Skeletal muscle satellite cell (primary cell): ENCODE measurements around the gene ERI3.

Experiments
- H3K27me3 ChIP-seq: 2 replicates; pipeline ENCODE4 v1.7.0; 2013; ENCODE audit warnings: low read length; ENCODE audit not compliant: control insufficient read depth, insufficient read depth
- H3K36me3 ChIP-seq: 2 replicates; pipeline ENCODE4 v1.7.0; 2013; ENCODE audit warnings: mild to moderate bottlenecking, control low read depth, low read length; ENCODE audit not compliant: insufficient read depth
- H3K4me1 ChIP-seq: 2 replicates; pipeline ENCODE4 v1.7.0; 2013; ENCODE audit warnings: low read length; ENCODE audit not compliant: control insufficient read depth, insufficient read depth
- H3K4me2 ChIP-seq: 2 replicates; pipeline ENCODE4 v1.7.0; 2013; ENCODE audit warnings: mild to moderate bottlenecking, low read length
- H3K4me3 ChIP-seq: 2 replicates; pipeline ENCODE4 v1.7.0; 2013; ENCODE audit warnings: low read length
- H3K9ac ChIP-seq: 2 replicates; pipeline ENCODE4 v1.7.0; 2013; ENCODE audit warnings: mild to moderate bottlenecking, low read depth, low read length, moderate library complexity
- H3K9me3 ChIP-seq: replicated peaks from 2 replicates; pipeline ENCODE4 v1.7.0; 2013; ENCODE audit warnings: mild to moderate bottlenecking, control low read depth, low read length

The ERI3 gene

GRCh38 chr1:44223187-44223610 lies 131.9 kb downstream of the ERI3 start:
- Histone ChIP-seq H3K27me3 (no peaks in the 10 kb centered on the region), H3K4me1 (peaks cover 11% of the 10 kb centered on the region), H3K4me3 (no peak overlapping the region), H3K9ac (no peak overlapping the region), H3K9me3 (no peaks in the 10 kb centered on the region), H3K36me3 (peaks cover 40% of the 10 kb centered on the region), H3K4me2 (no peak overlapping the region)

DNA sequence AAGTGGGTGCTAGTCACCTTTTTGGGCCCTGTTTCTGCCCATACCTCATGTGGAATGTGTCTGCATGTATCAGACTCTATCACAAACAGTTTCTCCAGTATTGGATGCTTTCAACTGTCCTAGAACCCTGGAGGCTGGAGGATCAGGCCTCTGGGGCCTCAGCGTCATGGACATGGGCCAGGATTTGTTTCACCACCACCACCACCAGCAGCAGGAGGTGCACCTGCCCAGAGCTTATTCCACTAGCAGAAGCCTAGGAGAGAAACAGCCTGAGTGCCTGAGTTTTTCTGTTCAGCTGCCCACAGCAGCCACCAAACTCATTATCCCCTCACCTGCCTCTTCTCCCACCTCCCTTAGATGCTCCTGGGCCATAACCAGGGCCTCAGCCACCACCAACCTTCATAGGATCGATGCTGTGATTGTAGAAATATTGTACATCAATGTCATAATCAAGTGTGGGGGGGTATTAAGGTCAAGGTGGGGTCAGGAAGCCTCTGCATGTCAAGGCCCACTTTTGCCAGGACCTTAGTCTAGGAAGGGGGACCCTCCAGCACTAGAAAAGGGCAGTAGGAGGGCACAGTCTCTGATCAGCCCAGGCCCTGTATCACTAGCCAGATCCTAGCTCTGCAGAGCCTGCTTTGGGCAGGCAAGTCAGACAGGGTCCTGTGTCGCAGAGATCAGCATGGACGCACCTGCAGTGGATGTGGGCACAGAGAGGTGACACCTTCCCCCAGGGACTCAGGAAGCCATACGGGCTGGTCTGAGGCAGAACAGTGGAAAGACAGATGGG lies 132.5 kb downstream of the ERI3 start:
- H3K4me2 ChIP-seq = no peak overlapping the region
- H3K4me3 ChIP-seq = no peak overlapping the region
- no peaks in the 10 kb centered on the region for H3K27me3 ChIP-seq
- no peaks in the 10 kb centered on the region for H3K9me3 ChIP-seq
- H3K4me1 ChIP-seq = peaks cover 11% of the 10 kb centered on the region
- H3K36me3 ChIP-seq = peaks cover 41% of the 10 kb centered on the region
- H3K9ac ChIP-seq = no peak overlapping the region

DNA sequence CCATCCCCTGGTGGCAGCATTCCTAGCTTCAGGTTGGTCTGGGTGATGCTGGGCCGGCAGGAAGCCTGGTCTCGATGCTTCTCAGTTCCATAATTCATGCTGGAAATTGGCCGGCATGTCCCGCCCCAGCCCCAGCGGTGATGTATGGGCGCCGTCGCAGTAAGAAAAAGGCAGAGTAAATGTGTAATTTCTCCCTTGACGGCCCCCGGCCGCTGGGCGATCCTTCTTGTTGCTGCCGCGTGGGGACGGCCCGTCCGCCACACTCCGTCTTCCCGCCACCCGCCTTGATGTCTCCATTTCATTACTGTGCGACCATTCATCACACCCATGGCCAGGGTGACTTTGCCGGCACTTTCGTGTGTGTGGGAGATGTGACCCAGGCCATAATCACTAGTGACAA lies 133.3 kb downstream of the ERI3 start:
- peaks cover 41% of the 10 kb centered on the region for H3K36me3 ChIP-seq

GRCh38 chr1:44220755-44221154 lies 134.3 kb downstream of the ERI3 start:
- Histone ChIP-seq H3K4me1 (peaks cover 11% of the 10 kb centered on the region), H3K9ac (no peak overlapping the region), H3K36me3 (peaks cover 44% of the 10 kb centered on the region), H3K4me3 (no peak overlapping the region), H3K27me3 (no peaks in the 10 kb centered on the region), H3K4me2 (no peak overlapping the region), H3K9me3 (no peaks in the 10 kb centered on the region)

More for the DNA sequence above, 133.3 kb downstream of the ERI3 start:
- Histone ChIP-seq H3K4me2 (no peak overlapping the region), H3K4me3 (no peak overlapping the region), H3K9ac (no peak overlapping the region), H3K27me3 (no peaks in the 10 kb centered on the region), H3K9me3 (no peaks in the 10 kb centered on the region), H3K4me1 (peaks cover 11% of the 10 kb centered on the region)

GRCh38 chr1:44220001-44220751 lies 134.9 kb downstream of the ERI3 start:
- H3K4me3 ChIP-seq = no peak overlapping the region
- H3K9ac ChIP-seq = no peak overlapping the region
- peaks cover 50% of the 10 kb centered on the region for H3K36me3 ChIP-seq
- H3K9me3 ChIP-seq = no peaks in the 10 kb centered on the region
- H3K4me1 ChIP-seq = peaks cover 11% of the 10 kb centered on the region
- no peaks in the 10 kb centered on the region for H3K27me3 ChIP-seq
- no peak overlapping the region for H3K4me2 ChIP-seq

GRCh38 chr1:44219301-44219626 lies 135.8 kb downstream of the ERI3 start:
- Histone ChIP-seq H3K4me2 (no peak overlapping the region), H3K36me3 (peaks cover 58% of the 10 kb centered on the region), H3K27me3 (no peaks in the 10 kb centered on the region), H3K4me1 (peaks cover 12% of the 10 kb centered on the region), H3K9ac (no peak overlapping the region), H3K4me3 (no peak overlapping the region), H3K9me3 (no peaks in the 10 kb centered on the region)

DNA sequence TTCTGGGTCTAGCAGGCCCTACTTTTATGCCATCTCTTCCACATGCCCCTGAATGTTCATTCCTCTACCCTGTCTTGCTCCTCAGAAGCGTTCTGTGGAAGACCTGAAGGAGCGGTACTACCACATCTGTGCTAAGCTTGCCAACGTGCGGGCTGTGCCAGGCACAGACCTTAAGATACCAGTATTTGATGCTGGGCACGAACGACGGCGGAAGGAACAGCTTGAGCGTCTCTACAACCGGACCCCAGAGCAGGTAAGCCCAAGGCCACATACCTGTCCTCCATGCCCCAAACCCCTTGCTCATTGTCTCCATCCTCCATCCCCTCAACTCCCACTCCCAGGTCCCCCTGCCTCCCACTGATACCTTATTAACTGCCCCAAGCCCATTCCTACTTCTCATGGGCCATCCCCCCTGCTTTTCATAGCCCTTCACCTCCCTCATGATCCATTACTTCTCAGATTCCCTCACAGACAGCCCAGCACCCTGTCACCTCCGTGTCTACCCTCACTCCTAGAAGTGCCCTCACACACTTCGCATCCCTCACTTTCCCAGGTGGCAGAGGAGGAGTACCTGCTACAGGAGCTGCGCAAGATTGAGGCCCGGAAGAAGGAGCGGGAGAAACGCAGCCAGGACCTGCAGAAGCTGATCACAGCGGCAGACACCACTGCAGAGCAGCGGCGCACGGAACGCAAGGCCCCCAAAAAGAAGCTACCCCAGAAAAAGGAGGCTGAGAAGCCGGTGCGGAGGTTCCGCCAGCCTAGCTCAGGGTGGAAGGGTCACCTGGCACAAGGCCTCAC lies 136.4 kb downstream of the ERI3 start:
- H3K4me2 ChIP-seq = no peak overlapping the region
- H3K4me3 ChIP-seq = no peak overlapping the region
- H3K27me3 ChIP-seq = no peaks in the 10 kb centered on the region
- peaks cover 17% of the 10 kb centered on the region for H3K4me1 ChIP-seq
- no peaks in the 10 kb centered on the region for H3K9me3 ChIP-seq
- peaks cover 58% of the 10 kb centered on the region for H3K36me3 ChIP-seq
- no peak overlapping the region for H3K9ac ChIP-seq

- H3K9me3 ChIP-seq = no peaks in the 10 kb centered on the region
- H3K4me1 ChIP-seq = peaks cover 17% of the 10 kb centered on the region
- peaks cover 58% of the 10 kb centered on the region for H3K36me3 ChIP-seq
- H3K27me3 ChIP-seq = no peaks in the 10 kb centered on the region
- no peak overlapping the region for H3K4me2 ChIP-seq
- no peak overlapping the region for H3K9ac ChIP-seq
- H3K4me3 ChIP-seq = no peak overlapping the region
Measured at GRCh38 chr1:44217809-44218410, 137.1 kb downstream of the ERI3 start.

DNA sequence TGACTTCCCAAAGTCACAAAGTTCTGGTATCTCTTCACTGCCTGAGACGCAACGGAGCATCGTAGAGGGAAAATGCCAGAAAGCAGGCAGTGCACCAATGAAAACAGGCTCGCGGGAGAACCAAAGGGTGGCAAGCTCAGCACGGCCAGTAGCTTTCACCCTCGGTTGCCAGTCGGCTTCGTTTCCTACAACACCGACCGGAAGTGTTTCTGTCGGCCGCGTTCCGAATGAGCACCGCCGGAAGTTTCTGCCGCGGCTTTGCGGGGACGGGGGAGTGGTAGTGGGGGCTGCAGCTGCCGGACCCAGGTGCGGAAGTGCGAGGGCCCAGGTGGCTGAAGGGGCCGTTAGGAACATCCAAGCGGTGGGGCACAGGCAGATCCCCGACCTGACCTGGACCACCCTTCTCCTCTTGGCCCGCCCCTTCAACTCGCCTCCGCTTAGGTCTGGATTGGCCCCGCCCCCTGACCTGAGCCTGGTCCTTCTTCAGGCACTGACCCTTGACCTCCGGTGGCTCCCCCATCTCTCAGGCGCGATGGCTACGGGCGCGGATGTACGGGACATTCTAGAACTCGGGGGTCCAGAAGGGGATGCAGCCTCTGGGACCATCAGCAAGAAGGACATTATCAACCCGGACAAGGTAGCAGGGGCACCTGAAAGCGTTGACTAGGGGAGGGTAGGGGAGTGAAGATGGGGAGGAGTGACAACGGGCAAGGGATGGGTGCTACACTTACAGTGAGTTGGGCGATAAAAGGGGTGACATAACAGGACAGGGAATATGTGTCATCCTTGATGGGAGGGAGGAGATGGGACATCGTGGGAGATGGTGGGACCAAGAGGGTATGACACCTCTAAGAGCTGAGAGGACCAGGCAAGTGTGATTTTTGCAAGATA lies 141.6 kb downstream of the ERI3 start, which contains the start of gene DMAP1:
DMAP1 (plus strand) TSS at position 250 of the 891 bp plus-strand sequence; CDS start at position 533, 283 bp downstream.
- H3K9me3 ChIP-seq = no peaks in the 10 kb centered on the region
- no peaks in the 10 kb centered on the region for H3K27me3 ChIP-seq

DNA sequence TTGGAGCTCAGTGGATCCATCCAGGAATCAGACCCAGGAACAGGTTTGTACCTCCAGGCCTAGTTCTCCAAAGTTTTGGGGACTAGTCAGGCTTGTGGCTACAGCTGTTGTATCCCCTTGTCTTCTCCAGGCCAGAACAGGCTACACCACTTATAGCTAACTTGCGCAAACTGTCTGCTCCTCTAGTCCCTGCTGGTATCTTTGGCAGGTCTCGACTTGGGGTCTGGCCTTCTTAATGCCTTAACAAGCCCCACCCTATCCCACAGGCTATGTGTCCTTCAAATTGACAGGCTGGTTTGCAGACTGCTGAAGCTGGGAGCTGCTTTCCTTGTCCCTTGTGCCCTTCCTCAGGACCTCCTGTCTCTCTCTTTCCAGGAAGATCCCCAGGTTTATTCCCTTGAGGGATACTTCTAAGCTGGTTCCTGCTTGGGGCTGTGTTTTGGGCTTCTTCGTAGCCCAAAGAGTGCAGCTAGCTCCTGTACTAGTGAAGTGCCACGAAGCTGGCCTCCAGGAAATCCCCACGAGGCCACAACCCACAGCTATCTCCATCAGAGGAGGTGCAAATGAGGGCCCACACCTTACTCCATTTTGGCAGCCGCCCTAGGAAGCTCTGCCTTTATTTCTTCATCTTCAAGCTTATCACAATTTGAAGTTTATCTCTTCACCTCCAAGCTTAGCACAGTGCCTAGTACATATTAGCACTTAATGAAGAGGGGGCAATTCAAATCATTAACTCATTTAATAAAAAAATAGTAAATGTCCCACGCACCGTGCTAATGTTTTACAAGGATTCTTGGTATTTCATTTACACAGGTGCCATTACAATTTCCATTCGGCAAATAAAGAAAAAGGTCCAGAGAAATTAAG lies 142.5 kb downstream of the ERI3 start:
- H3K4me1 ChIP-seq = peaks cover 12% of the 10 kb centered on the region
- no peaks in the 10 kb centered on the region for H3K9me3 ChIP-seq
- H3K27me3 ChIP-seq = no peaks in the 10 kb centered on the region
- peak overlapping the region; percentile 92 for H3K4me2 ChIP-seq
- peaks cover 17% of the 10 kb centered on the region for H3K36me3 ChIP-seq
- peak overlapping the region; percentile 96 for H3K4me3 ChIP-seq
- H3K9ac ChIP-seq = peak overlapping the region; percentile 87

More for the DNA sequence above, 141.6 kb downstream of the ERI3 start, which contains the start of gene DMAP1:
- H3K4me2 ChIP-seq = peak within 1 kb of the TSS; percentile 92
- peaks cover 20% of the 10 kb centered on the region for H3K36me3 ChIP-seq
- peak within 1 kb of the TSS; percentile 87 for H3K9ac ChIP-seq
- peaks cover 12% of the 10 kb centered on the region for H3K4me1 ChIP-seq
- peak within 1 kb of the TSS; percentile 96 for H3K4me3 ChIP-seq
